Left ventricle myocardium superior (tissue), 1 donor: ENCODE measurements around the gene RASSF10. TPM values are rescaled to one million over a fixed set of nuclear protein-coding genes. Genes with fewer than 3 reads are reported as not detected.

ENCODE experiments used
- ATAC-seq: fragments of 200-7000 bp; cut with Tn5 transposase; one replicate; pipeline ENCODE4 v1.9.1; 2020; ENCODE audit warnings: mild to moderate bottlenecking, moderate library complexity
- DNase-seq: peaks from one replicate; pipeline ENCODE4 v3.0.0-alpha.2; 2020
- intact Hi-C: fragments of 100-400 bp; cut with micrococcal nuclease; formaldehyde crosslinking; loops from one replicate; pipeline ENCODE4 v1.11.0; 2022
- total RNA-seq: library from RNA; stranded (reverse); fragmentation: NEBNext Ultra II Directional; extraction: Animal tissue kit (Norgen Biotek cat#: 25700); gene quantifications from one replicate; pipeline ENCODE4 v1.2.1, GENCODE V29; 2021
- donor health status: DM: no; HTN: yes; CAD: no; lungs with severe emphysema.

The RASSF10 gene
- total RNA-seq, 1 donor from 2014 or later: 0.42 TPM

DNA sequence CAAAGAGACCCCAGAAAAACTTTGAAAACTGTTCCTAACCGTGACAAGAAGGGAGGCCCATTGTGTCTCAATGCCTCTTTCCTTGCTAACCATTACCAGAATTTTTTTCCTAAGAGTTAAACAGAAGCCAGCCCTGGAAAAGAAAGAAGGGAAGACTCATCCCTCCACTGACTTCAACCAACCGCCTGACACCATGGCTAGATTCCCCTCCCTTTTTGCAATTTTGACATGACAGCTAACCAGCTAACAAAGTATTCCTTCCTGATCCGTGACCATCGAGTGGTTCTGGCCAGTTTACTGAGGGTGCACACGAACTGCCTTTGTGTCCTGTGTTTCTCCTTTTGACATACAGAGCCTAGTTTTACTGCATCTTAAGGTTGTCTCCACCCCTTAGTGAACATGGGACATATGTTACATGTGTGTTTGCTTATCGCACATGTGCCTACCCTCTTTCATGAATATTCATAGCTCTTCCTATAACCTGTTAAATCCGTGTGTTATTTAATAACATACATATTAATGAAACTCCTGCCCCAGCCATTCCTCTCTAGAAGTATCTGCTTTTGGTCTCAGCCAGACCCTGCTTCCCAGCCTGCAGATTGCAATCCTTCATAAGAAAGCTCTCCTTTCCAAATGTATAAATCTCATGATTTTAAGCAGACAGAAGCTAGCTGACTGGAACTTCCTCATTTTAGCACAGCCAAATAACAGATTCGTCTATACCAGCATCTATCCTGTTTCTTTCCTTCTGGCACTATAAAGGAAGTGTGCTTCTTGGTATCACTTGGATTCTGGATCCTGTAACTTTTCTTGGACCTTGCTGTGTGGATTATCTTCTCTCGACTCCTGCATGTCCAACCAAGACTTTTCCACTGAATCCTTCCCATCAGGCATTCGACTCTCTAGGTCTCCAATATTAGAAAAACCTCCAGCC is 37.8 kb downstream of the RASSF10 start:
- DNase-seq (no peak), ATAC-seq (no peak)
- intact Hi-C loops: no loop called here

DNA sequence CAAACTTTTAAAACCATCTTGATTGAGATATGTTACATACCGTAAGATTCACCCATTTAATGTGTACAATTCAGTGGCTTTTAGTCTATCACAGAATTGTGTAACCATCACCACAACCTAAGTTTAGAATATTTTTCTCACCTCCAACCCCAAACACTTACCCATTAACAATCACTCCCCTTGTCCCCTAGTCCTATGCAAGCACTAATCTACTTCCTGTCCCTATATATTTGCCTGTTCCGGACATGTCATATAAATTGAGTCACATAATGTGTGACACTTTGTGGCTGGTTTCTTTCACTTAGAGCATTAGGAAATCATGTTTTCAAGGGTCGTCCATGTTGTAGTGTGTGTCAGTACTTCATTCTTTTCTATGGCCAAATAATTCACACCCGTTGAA is 38.8 kb downstream of the RASSF10 start:
- intact Hi-C loops: no loop called here
- DNase-seq (no peak), ATAC-seq (no peak)

DNA sequence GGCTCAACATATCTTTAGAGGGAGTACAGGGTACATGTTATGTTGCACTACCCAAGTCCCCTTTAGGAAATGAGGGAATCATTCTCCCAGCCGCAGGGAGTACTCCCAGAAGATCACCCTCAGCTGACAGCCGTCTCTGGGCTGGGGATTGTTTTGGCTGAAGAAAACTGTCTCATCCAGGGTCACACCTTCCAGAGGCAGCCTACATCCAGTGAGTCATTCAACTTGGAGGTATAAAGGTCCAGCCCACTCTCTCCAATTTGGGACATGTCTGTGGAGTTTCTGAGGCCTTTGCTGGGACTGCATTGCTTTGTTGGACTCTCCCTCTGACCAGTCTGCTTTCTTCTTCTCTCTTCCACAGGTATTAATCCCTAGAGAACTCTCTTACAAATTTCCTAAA is 42.1 kb downstream of the RASSF10 start:
- ATAC-seq (no peak), DNase-seq (no peak)
- intact Hi-C loops: no loop called here

DNA sequence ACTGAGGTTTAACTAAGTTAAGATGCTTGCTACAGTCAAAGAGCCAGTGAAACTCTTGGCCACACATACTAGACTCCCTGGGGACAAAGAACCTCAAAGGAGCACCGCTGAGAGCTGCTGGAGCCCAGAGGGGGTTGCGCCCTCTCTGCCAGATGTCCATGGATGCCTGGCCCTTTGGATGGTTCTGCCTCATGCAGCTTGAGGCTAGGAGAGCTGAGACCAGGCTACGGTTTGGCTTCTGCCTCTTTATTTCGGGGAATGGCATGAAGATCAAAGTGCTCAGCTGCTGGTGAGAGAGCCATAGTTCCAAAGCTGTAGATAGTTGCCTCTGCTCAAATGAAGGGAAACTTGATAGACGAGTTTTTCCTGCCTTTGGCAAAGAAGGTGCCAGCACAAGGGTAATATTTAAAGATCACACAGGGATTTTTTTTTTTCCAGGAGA is 43.0 kb downstream of the RASSF10 start:
- DNase-seq (no peak), ATAC-seq (no peak)
- intact Hi-C loops: no loop called here

DNA sequence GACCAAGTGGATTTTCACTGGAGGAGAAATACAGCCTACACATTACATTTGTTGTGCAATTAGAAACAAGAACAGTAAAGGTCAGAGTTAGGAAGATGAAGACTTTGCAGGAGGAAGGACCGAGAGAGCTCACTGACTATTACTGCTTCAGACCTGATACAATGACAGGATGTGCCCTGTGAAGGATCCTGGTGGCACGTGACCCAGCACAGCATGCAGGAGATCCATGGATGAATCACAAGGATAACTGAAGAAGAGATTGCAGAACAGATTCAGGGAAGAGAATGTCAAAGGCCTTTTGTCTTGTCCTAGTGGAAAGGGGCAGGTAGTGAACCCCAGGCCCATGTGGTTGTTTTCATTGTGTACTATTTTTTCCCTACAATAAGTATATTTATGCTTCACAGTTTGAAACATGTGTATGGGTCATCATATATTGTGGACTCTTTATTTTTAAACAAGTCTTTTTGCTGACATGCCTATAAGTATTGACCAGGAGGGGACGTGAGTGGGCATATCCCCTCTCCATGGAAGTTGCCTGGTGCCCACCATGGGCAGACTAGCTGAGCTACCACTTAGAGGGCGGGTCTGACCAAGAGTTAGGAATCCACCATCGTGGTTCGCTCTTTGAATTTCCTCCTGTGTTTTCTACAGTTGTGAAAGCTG is 44.3 kb downstream of the RASSF10 start:
- no peak for DNase-seq
- no peak for ATAC-seq
- intact Hi-C loops: no loop called here

DNA sequence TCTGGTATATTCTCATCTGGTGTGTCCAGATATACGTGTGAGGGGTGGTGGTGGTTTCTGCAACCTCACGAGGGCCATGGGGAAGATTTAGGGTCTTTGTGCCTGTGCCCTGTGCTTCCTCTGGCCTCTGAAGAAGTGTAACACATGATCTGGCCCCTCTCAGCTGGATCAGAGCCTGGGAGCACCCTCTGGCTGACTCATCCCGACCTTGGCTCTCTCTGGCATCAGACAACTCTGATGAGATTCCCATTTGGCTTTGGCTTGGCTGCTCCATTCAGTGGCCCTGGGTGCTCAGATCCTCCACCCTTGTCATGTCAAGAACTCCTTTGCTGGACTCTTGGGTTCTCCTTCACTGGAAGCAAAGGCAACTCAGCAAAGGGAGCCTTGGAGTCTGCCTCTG is 45.2 kb downstream of the RASSF10 start:
- intact Hi-C loops: no loop called here
- DNase-seq: no peak
- ATAC-seq: no peak

DNA sequence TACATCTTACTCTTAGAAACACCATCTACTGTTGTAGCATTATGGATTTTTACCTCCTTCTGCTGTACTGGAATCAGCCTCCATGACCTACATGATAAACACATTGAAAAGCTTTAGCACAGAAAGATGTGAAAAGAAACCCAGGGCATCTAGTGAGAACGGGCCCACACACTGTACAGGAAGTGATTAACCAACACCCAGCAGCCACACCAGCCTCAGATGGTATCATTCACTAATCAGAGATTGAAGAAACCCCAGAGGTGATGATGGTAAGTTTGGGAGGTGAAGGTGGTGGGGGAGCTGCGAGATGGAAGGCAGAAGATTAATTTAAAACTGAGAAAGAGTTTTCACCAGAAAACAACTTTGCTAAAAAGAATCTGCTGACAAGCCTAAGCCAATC is 46.1 kb downstream of the RASSF10 start:
- ATAC-seq: no peak
- intact Hi-C loops: no loop called here
- no peak for DNase-seq

DNA sequence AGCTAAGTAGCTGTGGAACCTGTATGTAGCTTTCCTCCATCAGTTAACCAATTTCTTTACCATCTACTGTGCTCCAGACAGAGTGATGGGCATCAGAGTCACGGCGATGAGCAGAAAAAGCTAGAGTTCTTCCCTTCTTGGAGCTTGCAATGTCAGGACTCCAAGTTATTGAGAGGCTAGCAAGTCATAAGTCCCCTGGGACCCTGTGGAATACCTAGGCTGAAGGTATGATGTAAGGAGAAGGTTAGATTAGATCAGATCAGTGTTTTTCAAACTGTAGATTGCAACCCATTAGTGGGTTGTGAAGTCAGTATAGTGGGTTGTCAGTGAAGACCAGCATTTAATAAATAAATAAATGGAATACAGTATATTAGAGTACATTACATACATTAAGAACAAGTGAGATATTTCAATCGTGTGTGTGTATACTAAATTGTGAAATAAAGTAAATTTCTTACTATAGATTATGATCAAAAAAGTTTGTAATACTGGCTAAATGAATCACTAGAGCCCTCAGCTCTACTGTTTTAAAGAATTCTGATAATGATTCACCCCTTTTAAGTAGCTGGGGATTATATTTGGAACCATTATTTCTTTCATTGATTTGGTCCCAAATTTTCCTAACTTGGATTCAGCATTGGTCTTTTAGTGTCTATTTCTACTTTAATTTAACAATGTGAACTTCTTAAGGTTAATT is 52.3 kb downstream of the RASSF10 start:
- intact Hi-C loops: no loop called here
- no peak for ATAC-seq

More for the DNA sequence above, 52.3 kb downstream of the RASSF10 start:
- DNase-seq: no peak
